Small intestine (tissue), 7 donors: ENCODE results near the gene ANKRD33B. TPM values are rescaled to one million over a fixed set of nuclear protein-coding genes. Genes with fewer than 3 reads are reported as not detected.
A peak's percentile ranks its signal among the peaks of the same experiment; 100 is the strongest.

Experiments used
- DNase-seq, 2 donors: peaks; one replicate each; pipeline versions ENCODE4 v3.0.0 to v3.0.0-alpha.2; 2013
- FAIRE-seq: peaks from 2 replicates; lab custom pipeline; 2012; peaks lifted over from hg19 to GRCh38; lab: Jason Lieb, UNC
- H3K27ac ChIP-seq, 3 donors: one replicate each; pipeline ENCODE4 v1.5.1; 2013; ENCODE audit warnings: low read length in 2 of 3, mild to moderate bottlenecking in 2 of 3, control low read depth in 1 of 3, inconsistent platforms in 1 of 3, low read depth in 1 of 3, moderate library complexity in 1 of 3
- H3K27me3 ChIP-seq, 3 donors: one replicate each; pipeline ENCODE4 v1.6.1; 2013; ENCODE audit warnings: low read length in 3 of 3, inconsistent platforms in 1 of 3; ENCODE audit not compliant: control insufficient read depth in 3 of 3, insufficient read depth in 3 of 3
- H3K36me3 ChIP-seq, 3 donors: one replicate each; pipeline ENCODE4 v1.6.1; 2013; ENCODE audit warnings: low read length in 3 of 3, inconsistent platforms in 1 of 3, low read depth in 1 of 3, mild to moderate bottlenecking in 1 of 3, moderate library complexity in 1 of 3; ENCODE audit not compliant: control insufficient read depth in 3 of 3, insufficient read depth in 2 of 3
- H3K4me1 ChIP-seq, 3 donors: one replicate each; pipeline ENCODE4 v1.6.1; 2013; ENCODE audit warnings: low read length in 2 of 3, inconsistent platforms in 1 of 3, low read depth in 1 of 3, mild to moderate bottlenecking in 1 of 3, moderate library complexity in 1 of 3; ENCODE audit not compliant: control insufficient read depth in 3 of 3, insufficient read depth in 2 of 3
- H3K4me3 ChIP-seq, 3 donors: one replicate each; pipeline ENCODE4 v1.5.1; 2013; ENCODE audit warnings: low read length in 3 of 3, control low read depth in 1 of 3, inconsistent platforms in 1 of 3, low read depth in 1 of 3, mild to moderate bottlenecking in 1 of 3, moderate library complexity in 1 of 3
- H3K9me3 ChIP-seq, 2 donors: one replicate each; pipeline ENCODE4 v1.6.1; 2013; ENCODE audit warnings: low read depth in 1 of 2, low read length in 1 of 2; ENCODE audit not compliant: control insufficient read depth in 2 of 2, insufficient read depth in 1 of 2
- WGBS, 3 donors: extraction: QIAGEN DNeasy Blood & Tissue Kit; methylation state at CpG; one replicate each; pipeline ENCODE4 v1.1.7; 2013; 5-methylcytosine and 5-hydroxymethylcytosine counted together
- polyA plus RNA-seq, 4 donors: library from polyadenylated mRNA; stranded (reverse) in 3 of 4; unstranded in 1 of 4; fragments of 200-250 nt in 3 of 4; fragments of 120-200 nt in 1 of 4; gene quantifications; one replicate each; pipeline versions ENCODE4 v1.2.1 to v1.2.3, GENCODE V29; 2013
- donor health status: healthy with polysubstance abuse.
- donor health status: control.
- donor health status: control.
- donor health status: Bipolar disorder and iron deficiency.
- donor health status: healthy.

ANKRD33B gene
- polyA plus RNA-seq, 4 donors, result 0.25 to 1.0 (median 0.27) TPM; not detected in 1

DNA sequence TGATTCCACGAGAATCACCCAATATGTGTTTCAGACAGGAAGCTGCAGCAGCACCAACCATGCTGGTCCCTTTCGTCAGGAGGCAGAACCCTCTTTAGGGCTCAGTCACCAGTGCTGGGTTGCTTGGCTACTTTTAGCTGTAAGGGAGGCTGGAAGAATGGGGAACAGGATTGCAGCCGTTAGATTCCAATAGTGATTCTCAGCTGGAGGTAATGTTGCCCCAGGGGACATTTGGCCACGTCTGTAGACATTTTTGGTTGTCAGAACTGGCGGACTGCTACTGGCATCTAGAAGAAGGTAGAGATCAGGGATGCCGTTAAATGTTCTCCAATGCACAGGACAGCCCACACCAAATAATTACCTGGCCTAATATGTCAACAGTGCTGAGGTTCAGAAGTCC, 81.8 kb downstream of the ANKRD33B start:
- FAIRE-seq (no peak), DNase-seq (no peak)
- H3K4me1 ChIP-seq, result no peaks in the 10 kb centered on the region
- H3K36me3 ChIP-seq, result no peaks in the 10 kb centered on the region
- 71 to 78% (median 72%) methylated on average over 6 of the region's 6 CpGs for WGBS, 3 donors
- peaks cover 0 to 29% (median 4%) of the 10 kb centered on the region in 3 donors for H3K27me3 ChIP-seq
- no peak overlapping the region for H3K4me3 ChIP-seq
- H3K27ac ChIP-seq, result no peak overlapping the region
- H3K9me3 ChIP-seq, result no peaks in the 10 kb centered on the region

GRCh38 chr5:10647640-10648039, 83.8 kb downstream of the ANKRD33B start:
- H3K36me3 ChIP-seq, result no peaks in the 10 kb centered on the region
- no peaks in the 10 kb centered on the region for H3K4me1 ChIP-seq
- H3K27me3 ChIP-seq, result peaks cover 0 to 26% (median 4%) of the 10 kb centered on the region in 3 donors
- DNase-seq, result no peak
- H3K9me3 ChIP-seq, result peaks cover 0 to 2% of the 10 kb centered on the region in 2 donors
- WGBS, 3 donors, result 86 to 96% (median 88%) methylated on average over 5 of the region's 5 CpGs
- no peak for FAIRE-seq
- no peak overlapping the region for H3K27ac ChIP-seq
- H3K4me3 ChIP-seq, result no peak overlapping the region

GRCh38 chr5:10648806-10649665, 85.2 kb downstream of the ANKRD33B start:
- FAIRE-seq, result no peak
- Histone ChIP-seq H3K9me3 (peaks cover 0 to 2% of the 10 kb centered on the region in 2 donors), H3K27ac (no peak overlapping the region), H3K4me3 (no peak overlapping the region), H3K27me3 (peaks cover 0 to 29% (median 4%) of the 10 kb centered on the region in 3 donors), H3K36me3 (no peaks in the 10 kb centered on the region), H3K4me1 (peaks cover 0 to 2% (median 0%) of the 10 kb centered on the region in 3 donors)
- WGBS, 3 donors, result 53 to 70% (median 55%) methylated on average over 56 to 60 of the region's 60 CpGs
- no peak for DNase-seq

DNA sequence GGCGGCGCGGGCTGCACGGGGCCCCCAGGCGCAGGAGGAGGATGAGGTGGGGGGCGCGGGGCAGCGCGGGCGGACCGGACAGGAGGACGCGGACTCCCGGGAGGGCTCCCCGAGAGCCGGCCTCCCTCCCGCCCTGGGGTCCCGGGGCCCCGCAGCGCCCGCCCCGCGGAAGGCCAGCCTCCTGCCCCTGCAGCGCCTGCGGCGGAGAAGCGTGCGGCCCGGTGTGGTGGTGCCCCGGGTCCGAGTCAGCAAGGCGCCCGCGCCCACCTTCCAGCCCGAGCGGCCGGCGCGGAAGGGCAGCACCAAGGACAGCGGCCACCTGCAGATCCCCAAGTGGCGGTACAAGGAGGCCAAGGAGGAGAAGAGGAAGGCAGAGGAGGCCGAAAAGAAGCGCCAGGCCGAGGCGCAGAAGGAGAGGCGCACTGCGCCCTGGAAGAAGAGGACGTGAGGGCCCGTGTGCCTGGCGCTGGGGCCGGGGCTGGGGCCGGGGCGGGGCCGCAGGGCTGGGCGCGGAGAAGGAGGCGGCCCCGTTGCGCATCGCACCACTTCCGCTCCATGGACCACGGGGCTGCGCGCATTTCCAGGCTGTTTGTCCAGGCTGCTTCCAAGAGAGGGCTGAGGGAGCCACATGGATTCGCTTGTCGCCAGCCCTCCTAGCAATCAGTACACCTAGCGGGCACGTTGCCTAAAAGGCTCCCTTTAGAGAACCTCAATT, 86.0 kb downstream of the ANKRD33B start:
- H3K27me3 ChIP-seq, result peaks cover 0 to 29% (median 4%) of the 10 kb centered on the region in 3 donors
- FAIRE-seq (no peak), DNase-seq (peak in 1 of 2 donors; percentile 47)
- H3K27ac ChIP-seq, result no peak overlapping the region
- H3K36me3 ChIP-seq, result no peaks in the 10 kb centered on the region
- peaks cover 0 to 2% of the 10 kb centered on the region in 2 donors for H3K9me3 ChIP-seq
- peaks cover 0 to 2% (median 0%) of the 10 kb centered on the region in 3 donors for H3K4me1 ChIP-seq
- 36 to 59% (median 43%) methylated on average over 45 to 68 of the region's 68 CpGs for WGBS, 3 donors
- H3K4me3 ChIP-seq, result no peak overlapping the region

- no peak overlapping the region for H3K27ac ChIP-seq
- peaks cover 0 to 2% (median 0%) of the 10 kb centered on the region in 3 donors for H3K4me1 ChIP-seq
- 75 to 85% (median 83%) methylated on average over 13 of the region's 13 CpGs for WGBS, 3 donors
- no peak for DNase-seq
- peaks cover 0 to 25% (median 4%) of the 10 kb centered on the region in 3 donors for H3K27me3 ChIP-seq
- no peak overlapping the region for H3K4me3 ChIP-seq
- no peaks in the 10 kb centered on the region for H3K36me3 ChIP-seq
- no peak for FAIRE-seq
- H3K9me3 ChIP-seq, result peaks cover 0 to 2% of the 10 kb centered on the region in 2 donors
Observed at GRCh38 chr5:10652151-10652550, 88.3 kb downstream of the ANKRD33B start.

GRCh38 chr5:10652606-10653005, 88.7 kb downstream of the ANKRD33B start:
- H3K9me3 ChIP-seq, result peaks cover 0 to 2% of the 10 kb centered on the region in 2 donors
- peaks cover 0 to 2% (median 0%) of the 10 kb centered on the region in 3 donors for H3K4me1 ChIP-seq
- H3K36me3 ChIP-seq, result no peaks in the 10 kb centered on the region
- FAIRE-seq, result no peak
- no peak overlapping the region for H3K27ac ChIP-seq
- no peak for DNase-seq
- 80 to 87% (median 86%) methylated on average over 8 of the region's 8 CpGs for WGBS, 3 donors
- H3K27me3 ChIP-seq, result peaks cover 0 to 25% (median 4%) of the 10 kb centered on the region in 3 donors
- H3K4me3 ChIP-seq, result no peak overlapping the region

- 39 to 46% (median 46%) methylated on average over 4 of the region's 4 CpGs for WGBS, 3 donors
- FAIRE-seq, result no peak
- DNase-seq, result no peak
Observed at GRCh38 chr5:10653043-10653442, 89.2 kb downstream of the ANKRD33B start.

DNA sequence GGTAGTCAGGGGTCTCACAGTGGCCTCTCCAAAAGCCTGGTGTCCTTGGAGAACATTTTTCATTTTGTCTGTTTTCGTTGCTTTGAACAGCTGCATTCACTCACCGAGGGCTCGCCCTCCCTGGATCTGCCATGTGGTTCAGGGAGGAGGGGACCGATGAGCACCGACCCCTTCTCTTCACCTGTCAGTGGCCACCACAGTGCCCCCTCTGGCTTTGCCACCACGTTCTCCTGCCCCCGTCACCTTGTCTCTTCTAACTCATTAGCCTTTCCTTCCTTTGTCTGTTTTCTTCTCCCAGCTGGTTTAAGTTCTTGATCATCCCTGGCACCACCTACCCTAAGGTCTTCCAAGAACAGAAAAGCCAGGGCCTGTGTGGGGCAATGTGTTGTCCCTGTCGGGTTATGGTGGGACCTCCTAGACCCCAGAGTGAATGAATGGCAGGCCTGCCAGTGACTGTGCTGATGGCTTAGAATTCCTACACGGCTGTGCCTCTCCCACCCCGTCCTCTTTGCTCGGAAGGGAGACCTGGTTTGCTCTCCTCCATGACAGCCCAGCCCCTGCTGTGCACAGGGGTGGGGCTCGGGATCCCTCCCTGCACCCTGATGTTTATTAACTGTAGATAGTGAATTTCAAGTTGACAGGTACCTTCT, 90.0 kb downstream of the ANKRD33B start:
- Histone ChIP-seq H3K9me3 (peaks cover 0 to 2% of the 10 kb centered on the region in 2 donors), H3K27me3 (peaks cover 0 to 18% (median 4%) of the 10 kb centered on the region in 3 donors), H3K27ac (no peak overlapping the region), H3K36me3 (no peaks in the 10 kb centered on the region), H3K4me3 (no peak overlapping the region), H3K4me1 (peaks cover 0 to 2% (median 0%) of the 10 kb centered on the region in 3 donors)
- no peak for DNase-seq
- FAIRE-seq, result no peak
- WGBS, 3 donors, result 71 to 80% (median 77%) methylated on average over 12 of the region's 12 CpGs

More at GRCh38 chr5:10653043-10653442, 89.2 kb downstream of the ANKRD33B start:
- H3K27ac ChIP-seq, result no peak overlapping the region
- no peak overlapping the region for H3K4me3 ChIP-seq
- H3K36me3 ChIP-seq, result no peaks in the 10 kb centered on the region
- peaks cover 0 to 2% of the 10 kb centered on the region in 2 donors for H3K9me3 ChIP-seq
- H3K4me1 ChIP-seq, result peaks cover 0 to 2% (median 0%) of the 10 kb centered on the region in 3 donors
- peaks cover 0 to 23% (median 4%) of the 10 kb centered on the region in 3 donors for H3K27me3 ChIP-seq
